Measurements from ENCODE around the gene NR2F6.

Gene NR2F6

GRCh38 chr19:17263712-17264640, 18.3 kb upstream of the NR2F6 start:
- FAIRE-seq = no peak

DNA sequence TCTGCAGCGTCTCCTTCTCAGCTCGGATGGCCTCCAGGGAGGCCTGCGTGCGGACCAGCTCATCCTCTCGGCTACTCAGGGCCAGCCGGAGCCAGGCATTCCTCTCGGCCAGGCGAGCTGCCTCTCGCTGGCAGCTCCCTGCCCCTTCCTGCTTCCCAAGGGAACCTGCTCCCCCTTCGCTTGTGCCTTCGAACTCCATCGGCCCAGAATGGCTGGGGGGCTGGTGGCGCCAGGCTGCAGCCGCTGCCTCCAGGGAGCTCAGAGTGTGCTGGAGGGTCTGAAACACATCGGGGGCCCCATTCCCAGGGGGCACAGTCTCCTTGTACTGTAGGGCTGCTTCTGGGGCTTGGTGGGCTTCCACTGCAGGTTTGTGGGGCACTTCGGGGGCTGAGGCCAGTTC, 16.8 kb upstream of the NR2F6 start:
- FAIRE-seq = no peak

DNA sequence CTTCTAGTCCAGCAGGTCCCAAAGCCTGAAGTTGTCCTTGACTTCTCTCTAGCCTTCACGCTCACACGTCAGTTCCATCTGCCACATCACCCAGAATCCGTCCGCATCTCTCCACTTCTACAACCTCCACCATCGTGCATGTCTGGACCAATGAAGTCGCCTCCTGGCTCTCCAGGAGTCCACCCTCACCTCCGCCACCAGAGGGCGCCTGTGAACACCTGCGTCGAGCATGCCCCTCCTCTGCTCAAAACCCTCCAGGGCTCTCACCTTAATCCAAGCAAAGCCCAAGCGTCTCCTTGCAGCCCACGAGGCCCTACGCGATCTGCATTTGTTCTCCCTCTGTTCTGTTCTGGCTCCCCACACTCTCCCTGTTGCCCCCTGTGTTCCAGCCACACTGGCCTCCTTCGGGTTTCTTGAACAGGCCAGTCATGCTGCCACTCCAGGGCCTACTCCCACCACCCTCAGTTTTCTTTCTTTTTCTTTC, 15.2 kb upstream of the NR2F6 start:
- peak; percentile 80 for FAIRE-seq

GRCh38 chr19:17259934-17260333, 14.2 kb upstream of the NR2F6 start:
- FAIRE-seq = no peak

DNA sequence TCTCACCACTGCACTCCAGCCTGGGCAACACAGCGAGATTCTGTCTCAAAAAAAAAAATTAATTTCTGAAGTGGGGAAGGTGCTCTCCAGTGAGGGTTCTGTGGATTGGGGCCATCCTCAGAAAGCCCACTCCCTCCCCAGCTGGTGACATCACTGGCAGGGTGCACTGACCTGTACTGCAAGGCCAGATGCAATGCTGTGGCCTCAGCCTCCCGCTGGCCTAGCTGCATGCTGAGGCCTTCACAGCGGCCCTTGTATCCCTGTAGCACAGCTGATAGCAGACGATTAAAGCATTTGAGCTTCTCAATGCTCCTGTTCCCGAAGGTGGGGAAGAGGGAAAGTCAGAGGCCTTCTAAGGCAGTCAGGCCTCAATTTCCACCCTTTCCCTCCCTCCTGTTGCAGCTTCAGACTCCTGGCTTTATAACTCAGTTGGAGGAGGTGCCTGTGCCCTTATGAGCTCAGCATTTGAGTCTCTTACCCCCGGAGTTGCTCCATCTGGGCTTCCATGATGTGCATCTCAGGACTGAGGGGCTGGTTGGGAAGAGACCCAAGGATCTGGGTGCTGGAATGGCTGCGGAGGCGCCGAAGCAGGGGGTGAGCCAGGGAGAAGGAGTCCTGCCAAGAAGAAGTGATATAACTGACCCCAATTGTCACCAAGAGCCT, 13.5 kb upstream of the NR2F6 start:
- no peak for FAIRE-seq

GRCh38 chr19:17256130-17256529, 10.4 kb upstream of the NR2F6 start:
- FAIRE-seq = no peak

GRCh38 chr19:17255150-17255621, 9.5 kb upstream of the NR2F6 start:
- no peak for FAIRE-seq

DNA sequence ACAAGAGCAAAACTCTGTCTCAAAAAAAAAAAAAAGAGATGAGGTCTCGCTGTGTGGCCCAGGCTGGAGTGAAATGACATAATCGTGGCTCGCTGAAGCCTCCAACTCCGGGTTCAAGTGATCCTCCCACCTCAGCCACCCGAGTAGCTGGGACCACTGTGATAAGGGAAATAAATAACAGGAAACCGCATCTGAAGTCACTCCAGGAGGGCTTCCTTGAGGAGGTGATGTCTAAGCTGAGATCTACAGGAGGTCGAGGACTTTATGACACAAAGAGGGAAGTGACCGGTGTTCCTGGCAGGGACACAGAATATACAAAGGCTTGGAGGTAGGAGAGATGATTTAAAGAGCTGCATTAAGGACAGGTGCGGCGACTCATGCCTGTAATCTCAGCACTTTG, 8.9 kb upstream of the NR2F6 start:
- FAIRE-seq = no peak

GRCh38 chr19:17249887-17250548, 4.3 kb upstream of the NR2F6 start:
- no peak for FAIRE-seq

DNA sequence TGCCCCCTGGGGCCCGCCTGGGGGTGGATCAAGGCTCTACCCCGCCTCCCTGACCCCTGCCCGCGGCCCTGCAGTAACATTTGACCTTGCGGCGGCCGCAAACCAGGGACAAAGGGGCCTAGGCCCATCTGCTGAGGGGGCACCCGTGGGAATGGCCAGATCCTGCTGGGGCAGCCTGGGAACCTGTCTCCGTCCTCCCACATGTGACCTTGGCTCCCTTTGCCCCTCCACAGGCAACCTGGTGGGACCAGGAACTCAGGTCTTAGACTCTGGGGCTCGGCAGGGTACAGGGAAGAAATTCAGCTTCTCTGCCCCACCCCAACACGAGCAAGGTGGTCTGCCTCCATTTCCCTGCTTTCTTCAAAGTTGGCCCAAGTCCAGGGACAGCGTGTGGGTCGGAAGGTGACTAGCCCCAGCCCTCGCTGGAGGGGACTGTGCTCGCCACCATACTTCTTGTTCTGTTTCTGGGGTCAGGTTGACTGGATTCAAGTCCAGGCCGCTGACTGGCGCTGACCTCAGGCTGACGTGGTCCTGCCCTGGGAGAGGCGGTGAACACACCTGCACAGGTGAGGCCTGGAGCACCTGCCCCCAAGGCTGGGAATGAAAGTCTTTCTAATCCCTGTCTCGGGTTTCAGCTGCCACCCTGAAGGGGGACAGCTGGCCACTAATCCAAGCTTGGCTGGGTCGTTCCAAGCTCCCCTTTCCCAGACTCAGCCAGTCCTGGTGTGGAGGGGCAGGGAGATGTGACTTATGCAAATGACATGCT, 2.5 kb upstream of the NR2F6 start:
- FAIRE-seq = no peak

GRCh38 chr19:17246681-17247425, 1.1 kb upstream of the NR2F6 start:
- FAIRE-seq = no peak

- FAIRE-seq = no peak
Measured at GRCh38 chr19:17244618-17245534, 843 bp downstream of the NR2F6 start.

DNA sequence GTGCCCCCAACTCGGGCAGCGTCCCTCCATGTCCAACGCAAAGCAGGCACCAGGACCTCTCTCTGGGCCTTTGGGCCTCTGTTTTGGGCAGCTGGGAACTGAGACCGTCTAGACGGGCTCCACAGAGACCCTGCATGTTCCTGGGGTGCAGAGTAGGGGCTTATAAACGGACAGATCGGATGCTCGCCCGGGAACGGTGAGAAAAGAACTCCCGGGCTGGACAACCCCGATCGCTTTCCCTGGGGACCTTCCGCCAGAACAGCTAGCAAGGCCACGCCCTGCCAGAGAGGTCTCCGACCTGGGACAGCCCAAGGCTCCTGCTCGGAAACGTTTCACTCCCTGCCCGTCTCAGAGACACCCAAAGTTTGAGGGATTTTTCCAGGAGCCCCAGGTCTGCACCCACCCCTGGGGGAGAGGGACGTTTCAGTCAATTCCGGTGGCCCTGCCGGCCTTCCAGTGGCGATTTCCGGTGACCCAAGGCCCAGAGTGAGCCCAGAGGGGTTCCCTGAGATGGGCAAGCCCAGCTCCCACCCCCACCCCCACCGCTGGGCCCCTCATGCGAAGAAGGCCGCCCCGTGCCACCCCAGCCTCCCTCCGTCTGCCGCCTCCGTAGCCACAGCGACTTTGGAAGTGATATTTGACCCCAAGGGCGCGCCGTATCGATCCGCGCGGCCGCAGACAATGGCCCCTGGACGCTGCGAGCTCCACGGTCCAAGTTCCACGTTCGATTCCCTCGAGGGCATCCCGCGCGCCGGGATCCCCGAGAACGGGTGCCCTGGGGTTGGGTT, 1.7 kb downstream of the NR2F6 start:
- no peak for FAIRE-seq

DNA sequence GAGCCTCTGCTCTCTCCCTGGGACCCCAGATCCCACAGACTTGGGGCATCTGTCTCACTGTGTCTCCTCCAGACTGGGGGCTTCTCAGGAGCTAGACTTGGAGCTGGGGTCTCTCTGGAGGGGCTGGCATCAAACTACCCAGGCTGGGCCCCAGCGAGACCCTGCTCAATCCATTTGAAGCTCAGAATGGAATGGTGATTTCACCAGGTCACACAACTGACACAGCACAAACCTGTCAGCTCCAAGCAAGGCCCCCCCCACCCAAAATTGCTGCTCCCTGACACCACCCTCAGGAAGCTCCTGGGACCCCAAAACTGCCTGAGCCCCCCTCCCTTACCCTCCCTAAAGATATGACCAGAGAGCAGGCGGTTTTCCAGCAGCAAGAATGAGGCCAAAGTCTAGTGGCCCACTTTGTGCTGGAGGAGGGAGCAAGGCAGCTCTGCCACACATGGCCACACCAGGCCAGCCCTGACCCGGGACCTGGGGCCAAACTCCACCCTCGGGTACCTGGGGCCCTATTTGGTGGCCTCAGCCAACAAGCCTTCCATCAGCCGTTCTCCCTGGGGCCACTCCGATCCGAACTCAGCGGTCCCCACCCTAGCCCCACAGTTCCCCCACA, 2.4 kb downstream of the NR2F6 start:
- no peak for FAIRE-seq

DNA sequence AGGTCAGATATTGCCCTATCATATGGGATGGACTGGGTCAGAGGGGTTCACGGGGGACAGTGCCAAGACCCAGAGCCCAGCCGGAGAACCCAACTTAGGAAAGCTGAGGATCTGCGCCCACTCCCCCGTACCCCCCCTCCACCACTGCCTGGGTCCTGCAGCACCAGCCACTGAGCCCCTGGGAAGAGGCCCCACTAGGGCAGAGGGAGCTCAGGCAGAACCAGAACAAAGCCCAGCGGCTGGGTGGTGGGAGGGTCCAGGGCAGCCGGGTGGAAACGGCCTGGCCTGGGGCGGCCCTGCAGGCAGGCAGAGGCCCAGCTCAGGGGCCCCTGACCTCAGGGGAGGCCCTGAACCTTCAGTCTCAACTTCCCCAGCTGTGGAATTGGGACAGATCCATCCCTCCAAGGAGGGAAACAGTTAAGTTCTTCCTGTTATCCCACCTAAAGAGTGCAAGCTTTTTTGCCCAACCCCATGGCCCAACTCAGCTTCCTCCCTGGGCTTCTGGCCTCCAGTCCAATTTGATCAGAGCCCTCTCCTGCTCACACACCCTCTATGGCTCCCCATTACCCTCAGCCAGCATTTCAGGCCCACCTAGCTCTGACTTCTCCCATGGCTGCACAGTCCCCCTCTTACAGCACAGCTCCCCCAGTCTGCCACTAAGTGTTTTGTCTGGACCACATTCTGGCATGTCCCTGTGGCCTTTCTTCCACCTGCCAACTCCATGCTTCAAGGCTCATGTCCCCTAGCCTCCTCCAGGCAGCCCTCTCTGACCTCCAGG, 3.1 kb downstream of the NR2F6 start:
- FAIRE-seq = no peak

DNA sequence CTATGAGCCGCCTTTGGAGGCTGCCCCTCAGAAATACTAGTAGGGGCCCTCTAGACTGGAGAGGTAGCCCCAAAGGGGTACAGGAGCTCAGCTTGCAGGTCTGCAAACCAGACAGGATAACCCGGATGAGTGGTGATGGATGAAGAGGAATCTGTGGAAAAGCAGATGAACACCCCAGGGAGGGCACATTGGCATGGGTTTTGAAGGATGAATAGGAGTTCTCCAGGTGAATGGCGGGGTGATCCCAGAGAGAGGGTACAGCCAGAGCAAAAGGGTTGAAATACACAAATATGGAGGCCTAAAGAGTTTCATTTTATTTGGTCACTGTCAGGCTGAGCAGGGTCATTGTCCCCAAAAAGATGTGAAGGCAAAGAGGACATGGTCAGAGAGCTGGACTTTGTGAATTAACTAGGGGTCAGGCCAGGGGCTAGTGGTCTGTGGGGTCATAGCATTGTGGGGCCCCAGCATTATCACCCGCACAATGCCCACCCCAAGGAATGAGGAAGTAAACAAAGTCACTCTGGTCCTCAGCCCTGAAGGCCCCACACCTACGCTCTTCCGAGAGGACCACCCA, 4.8 kb downstream of the NR2F6 start:
- FAIRE-seq = no peak

GRCh38 chr19:17240062-17240752, 5.5 kb downstream of the NR2F6 start:
- no peak for FAIRE-seq

Data from G401.6 (cell line).